ENCODE measurements around the gene CENPH.
"Not testable (repeated sequence)": the region's sequence is repeated elsewhere in the genome, so short reads cannot be mapped to it uniquely, and the experiment has no call there.

Gene CENPH, protein sequence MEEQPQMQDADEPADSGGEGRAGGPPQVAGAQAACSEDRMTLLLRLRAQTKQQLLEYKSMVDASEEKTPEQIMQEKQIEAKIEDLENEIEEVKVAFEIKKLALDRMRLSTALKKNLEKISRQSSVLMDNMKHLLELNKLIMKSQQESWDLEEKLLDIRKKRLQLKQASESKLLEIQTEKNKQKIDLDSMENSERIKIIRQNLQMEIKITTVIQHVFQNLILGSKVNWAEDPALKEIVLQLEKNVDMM

DNA sequence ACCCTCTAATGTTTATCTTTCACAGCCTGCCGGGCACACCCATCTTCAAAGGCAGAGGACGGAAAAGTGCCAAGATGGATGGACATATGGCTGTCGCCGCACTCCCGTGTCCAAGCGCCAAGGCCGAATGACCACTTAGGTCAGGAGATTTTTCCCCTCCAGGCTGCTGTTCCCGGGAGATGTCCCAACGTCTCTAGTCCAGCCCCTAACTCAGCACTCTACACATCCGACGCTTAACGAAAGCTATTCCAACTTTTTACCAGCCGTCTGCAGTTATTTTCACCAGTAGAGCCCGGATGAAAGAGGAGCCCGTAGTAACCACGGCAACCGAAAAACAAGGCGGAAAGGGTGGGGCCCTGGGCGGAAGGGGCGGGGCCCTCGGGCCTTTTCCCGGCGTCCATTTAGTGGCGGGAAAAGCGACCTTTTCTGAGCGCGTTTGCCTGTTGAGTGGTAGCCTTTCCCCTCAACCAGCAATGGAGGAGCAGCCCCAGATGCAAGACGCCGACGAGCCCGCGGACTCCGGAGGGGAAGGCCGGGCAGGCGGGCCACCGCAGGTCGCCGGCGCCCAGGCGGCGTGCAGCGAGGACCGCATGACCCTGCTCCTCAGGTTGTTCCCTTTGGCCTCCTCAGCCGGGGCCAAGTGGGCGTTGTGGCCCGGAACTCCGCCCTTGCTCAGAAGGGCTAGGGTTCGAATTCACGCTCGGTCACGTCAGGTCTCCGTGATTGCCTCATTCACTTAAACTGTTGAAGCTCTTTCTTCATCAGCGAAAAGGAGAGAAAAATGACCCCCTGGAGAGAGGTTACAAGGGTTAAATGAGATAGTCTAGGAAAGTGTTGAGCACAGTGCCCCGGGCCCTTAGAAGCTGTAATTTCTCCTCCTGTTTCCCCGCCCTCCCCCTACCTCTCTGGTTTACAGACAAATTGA is at the start of gene CENPH:
Gene CENPH (plus strand): TSS at position 422 of the 925 bp plus-strand sequence. CDS start 52 bp downstream, at position 474.
- DNase-seq = peak; percentile 89 to 90

DNA sequence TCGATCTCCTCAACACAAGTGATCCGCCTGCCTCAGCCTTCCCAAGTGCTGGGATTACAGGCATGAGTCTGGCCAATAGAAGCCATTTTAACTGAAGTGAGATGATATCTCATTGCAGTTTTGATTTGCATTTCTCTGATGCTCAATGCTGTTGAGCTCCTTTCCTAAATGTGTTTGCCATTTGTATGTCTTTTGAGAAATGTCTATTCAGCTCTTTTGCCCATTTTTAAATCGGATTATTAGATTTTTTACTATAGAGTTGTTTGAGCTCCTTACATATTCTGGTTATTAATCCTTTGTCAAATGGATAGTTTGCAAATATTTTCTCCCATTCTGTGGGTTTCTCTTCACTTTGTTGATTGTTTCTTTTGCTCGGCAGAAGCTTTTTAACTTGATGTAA is 49.1 kb upstream of the CENPH start:
- not testable (repeated sequence) for DNase-seq

DNA sequence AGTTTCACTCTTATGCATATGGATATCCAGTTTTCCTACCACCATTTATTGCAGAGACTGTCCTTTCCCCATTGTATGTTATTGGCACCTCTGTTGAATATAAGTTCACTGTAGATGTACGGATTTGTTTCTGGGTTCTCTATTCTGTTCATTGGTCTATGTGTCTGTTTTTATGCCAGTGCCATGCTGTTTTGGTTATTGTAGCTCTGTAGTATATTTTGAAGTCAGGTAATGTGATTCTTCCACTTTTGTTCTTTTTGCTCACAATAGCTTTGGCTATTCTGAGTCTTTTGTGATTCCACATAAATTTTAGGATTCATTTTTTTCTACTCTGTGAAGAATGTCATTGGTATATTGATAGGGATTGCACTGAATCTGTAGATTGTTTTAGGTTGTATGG is 48.6 kb upstream of the CENPH start:
- DNase-seq = no peak

DNA sequence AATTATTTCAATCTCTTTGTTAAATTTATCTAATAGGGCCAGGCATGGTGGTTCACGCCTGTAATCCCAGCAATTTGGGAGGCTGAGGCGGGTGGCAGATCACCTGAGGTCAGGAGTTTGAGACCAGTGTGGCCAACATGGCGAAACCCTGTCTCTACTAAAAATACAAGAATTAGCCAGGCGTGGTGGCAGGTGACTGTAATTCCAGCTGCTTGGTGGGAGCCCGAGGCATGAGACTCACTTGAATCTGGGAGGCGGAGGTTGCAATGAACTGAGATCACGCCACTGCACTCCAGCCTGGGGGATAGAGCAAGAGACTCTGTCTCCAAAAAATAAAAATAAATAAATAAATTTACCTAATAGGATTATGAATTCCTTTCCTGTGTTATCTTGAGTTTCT is 40.8 kb upstream of the CENPH start:
- not testable (repeated sequence) for DNase-seq

DNA sequence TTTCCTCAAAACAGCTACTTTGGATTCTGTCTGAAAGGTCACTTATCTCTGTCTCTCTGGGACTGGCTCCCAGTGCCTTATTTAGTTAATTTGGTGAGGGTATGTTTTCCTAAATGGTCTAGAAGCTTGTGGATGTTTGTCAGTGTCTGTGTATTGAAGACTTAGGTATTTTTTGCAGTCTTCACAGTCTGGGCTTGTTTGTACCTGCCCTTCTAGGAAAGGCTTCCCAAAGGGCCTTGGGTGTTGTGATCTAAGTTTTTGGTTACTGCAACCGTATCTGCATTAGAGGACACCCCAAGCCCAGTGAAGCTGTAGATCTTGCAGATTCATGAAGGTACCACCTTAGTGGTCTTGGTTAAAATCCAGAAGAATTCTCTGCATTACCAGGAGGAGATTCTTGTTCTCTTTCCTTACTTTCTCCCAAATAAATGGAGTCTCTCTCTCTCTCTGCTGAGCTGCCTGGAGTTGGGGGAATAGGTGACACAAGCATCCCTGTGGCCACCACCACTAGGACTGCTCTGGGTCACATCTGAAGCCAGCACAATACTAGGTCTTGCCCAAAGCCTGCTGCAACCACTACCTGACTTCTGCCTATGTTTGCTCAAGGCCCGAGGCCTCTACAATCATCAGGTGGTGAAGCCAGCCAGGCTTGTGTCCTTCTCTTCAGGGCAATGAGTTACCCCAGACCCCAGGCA is 40.3 kb upstream of the CENPH start:
- DNase-seq = no peak

DNA sequence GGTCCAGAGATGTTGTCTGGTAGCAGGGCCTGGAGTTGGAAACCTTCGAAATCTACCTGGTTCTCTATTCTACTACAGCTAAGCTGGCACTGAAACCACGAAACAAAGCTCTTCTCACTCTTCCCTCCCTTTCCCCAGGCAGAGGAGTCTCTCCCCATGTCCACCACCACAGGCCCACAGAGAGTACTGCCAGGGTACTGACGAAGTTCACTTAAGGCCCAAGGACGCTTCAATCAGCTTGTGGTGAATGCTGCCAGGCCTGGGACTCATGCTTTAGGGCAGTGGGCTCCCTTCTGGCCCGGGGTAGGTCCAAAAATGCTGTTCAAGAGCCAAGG is 39.7 kb upstream of the CENPH start:
- no peak for DNase-seq

DNA sequence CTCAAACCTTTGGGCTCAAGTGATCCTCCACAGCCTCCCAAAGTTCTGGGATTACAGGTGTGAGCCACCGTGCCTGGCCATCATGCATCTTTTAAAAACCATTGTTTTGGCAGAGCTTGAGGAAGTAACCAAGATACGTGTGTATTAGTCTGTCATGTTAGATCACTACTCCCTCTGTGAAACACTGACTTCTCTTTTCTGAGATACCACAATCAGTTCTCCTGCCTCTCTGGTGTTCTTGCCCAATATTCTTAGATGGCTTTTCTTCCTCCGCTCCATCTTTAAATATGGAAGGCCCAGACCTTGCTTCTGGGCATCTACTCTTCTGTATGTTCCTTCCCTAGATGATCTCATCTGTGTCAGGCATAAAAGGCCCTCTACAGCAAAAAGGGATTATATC is 36.7 kb upstream of the CENPH start:
- no peak for DNase-seq

DNA sequence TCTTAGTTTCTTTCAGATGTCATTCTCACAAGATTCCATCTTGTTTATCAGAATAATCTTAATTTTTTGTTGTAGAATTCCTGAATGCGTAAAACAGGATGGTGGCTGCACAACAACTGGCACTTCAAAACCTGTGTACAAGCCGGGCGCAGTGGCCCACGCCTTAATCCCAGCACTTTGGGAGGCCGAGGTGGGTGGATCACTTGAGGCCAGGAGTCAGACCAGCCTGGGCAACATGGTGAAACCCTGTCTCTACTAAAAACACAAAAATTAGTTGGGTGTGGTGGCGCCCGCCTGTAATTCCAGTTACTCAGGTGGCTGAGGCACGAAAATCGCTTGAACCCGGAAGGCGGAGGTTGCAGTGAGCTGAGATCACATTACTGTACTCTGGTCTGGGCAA is 32.9 kb upstream of the CENPH start:
- DNase-seq = no peak

DNA sequence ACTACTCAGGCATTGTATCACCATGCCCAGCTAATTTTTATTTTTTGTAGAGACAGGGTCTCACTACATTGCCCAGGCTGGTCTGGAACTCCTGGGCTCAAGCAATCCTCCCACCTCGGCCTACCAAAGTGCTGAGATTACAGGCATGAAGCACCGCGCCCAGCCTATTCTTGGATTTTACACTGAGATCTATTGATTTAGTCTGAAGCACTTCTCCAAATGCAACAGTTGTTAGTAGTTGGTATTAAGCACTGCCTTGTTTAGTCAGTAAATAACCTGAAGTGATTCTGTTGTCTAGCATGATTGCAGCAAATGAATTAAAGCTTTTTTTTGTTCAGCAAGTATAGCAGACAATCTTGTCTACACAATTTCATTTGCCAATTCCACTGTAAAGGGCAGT is 31.3 kb upstream of the CENPH start:
- DNase-seq = no peak

DNA sequence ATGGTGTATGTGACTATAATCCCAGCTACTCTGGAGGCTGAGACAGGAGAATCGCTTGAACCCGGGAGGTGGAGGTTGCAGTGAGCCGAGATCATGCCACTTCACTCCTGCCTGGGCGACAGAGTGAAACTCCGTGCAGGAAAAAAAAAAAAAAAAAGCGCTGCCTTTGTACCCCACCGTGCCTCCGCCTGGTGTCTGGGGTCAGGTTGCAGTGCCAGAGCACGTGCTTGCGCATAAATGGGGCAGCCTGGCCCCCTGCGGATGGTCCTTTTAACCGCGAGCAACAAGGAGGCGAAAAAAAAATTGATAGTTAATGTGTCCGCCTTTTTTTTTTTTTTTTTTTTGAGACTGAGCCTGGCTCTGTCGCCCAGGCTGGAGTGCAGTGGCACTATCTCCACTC is 28.7 kb upstream of the CENPH start:
- no peak for DNase-seq

DNA sequence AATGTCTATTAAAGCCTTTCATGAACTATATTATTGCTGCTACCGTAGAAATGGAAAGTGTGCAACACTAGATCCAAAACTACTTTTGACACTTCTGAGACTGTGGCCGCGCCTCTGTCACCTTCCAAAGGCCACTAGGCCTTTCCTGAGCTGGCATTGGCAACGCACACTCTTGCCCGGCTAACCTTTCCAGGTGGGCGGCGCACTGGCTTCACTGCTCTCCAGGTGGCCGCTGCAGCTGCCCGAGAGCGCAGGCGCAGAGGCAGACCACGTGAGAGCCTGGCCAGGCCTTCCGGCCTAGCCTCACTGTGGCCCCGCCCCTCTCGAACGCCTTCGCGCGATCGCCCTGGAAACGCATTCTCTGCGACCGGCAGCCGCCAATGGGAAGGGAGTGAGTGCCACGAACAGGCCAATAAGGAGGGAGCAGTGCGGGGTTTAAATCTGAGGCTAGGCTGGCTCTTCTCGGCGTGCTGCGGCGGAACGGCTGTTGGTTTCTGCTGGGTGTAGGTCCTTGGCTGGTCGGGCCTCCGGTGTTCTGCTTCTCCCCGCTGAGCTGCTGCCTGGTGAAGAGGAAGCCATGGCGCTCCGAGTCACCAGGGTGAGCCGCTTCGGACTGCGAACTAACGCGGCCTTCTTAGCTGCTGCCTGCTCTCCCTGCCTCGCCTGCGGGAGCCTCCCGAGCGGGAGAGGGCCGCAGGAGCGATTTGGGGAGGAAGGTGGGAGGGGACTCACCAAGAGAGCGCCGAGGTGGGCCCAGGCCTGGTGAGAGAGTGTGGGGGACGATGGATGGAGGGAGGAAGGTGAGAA is 22.5 kb upstream of the CENPH start, which contains the start of gene CCNB1:
Gene CCNB1 (plus strand): TSS at position 465 of the 807 bp plus-strand sequence. CDS start 113 bp downstream, at position 578.
- DNase-seq = peak; percentile 95 to 98

DNA sequence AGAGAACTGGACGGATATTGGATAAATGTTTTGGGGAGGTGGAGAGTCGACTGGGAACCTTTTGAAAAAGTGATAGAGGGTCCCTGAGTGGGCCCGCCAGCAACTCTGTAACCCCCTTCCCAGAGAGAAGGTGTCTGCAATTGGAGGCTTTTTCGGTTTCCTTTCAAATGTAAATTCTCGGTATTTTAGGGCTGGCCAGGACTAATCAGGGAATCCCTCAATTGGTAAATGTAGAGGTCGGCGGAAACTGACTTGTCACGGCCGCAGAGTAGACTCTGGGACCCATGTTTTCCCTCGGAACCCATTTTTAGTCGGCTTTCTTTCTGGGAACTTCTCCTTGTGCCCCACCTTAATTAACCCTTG is 21.9 kb upstream of the CENPH start:
- DNase-seq = no peak

DNA sequence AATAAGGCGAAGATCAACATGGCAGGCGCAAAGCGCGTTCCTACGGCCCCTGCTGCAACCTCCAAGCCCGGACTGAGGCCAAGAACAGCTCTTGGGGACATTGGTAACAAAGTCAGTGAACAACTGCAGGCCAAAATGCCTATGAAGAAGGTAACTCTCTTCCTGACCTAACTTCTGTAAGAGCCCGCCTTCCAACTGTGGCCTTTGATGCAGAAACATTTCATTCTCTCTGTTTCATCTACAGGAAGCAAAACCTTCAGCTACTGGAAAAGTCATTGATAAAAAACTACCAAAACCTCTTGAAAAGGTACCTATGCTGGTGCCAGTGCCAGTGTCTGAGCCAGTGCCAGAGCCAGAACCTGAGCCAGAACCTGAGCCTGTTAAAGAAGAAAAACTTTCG is 21.5 kb upstream of the CENPH start:
- no peak for DNase-seq

DNA sequence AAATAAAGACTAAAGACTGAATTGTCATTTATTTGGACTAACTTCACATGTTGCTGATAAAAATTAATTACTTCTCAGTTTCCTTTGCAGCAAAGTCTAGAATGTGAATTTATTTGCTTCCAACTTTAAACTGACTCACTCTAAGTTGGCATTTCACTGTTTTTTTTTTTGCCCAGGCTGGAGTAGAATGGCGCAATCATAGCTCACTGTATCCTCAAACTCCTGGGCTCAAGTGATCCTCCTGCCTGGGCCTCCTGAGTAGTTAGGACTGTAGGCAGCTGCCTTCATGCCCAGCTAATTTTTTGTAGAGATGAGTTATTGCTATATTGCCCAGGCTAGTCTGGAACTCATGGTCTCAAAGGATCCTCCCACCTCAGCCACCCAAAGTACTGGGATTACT is 18.9 kb upstream of the CENPH start:
- no peak for DNase-seq

DNA sequence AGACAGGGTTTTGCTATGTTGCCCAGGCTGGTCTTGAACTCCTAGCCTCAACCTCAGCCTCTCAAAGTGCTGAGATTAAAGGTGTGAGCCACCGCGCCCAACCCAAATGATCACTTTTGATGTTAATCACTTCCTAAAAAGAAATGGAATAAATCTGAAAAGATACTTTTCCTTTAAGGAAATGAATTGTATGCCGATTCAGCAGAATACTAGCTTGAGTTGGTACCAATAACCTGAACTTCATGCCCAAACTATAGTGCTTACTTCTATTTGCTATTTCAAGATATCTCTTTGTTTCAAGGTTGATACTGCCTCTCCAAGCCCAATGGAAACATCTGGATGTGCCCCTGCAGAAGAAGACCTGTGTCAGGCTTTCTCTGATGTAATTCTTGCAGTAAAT is 18.4 kb upstream of the CENPH start:
- no peak for DNase-seq

DNA sequence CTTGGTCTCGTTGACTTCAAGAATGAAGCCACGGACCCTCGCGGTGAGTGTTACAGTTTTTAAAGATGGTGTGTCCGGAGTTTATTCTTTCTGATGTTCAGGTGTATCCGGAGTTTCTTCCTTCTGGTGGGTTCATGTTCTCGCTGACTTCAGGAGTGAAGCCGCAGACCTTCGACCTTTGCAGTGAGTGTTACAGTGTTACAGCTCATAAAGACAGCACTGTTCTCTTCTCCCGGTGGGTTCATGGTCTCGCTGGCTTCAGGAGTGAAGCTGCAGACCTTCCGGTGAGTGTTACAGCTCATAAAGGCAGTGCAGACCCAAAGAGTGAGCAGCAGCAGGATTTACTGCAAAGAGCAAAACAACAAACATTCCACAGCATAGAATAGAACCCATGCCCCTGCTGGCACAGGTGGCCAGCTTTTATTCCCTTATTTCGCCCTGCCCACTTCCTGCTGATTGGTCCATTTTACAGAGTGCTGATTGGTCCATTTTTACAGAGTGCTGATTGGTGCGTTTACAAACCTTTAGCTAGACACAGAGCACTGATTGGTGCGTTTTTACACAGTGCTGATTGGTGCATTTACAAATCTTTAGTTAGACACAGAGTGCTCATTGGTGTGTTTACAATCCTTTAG is 7.6 kb upstream of the CENPH start:
- DNase-seq = not testable (repeated sequence)

DNA sequence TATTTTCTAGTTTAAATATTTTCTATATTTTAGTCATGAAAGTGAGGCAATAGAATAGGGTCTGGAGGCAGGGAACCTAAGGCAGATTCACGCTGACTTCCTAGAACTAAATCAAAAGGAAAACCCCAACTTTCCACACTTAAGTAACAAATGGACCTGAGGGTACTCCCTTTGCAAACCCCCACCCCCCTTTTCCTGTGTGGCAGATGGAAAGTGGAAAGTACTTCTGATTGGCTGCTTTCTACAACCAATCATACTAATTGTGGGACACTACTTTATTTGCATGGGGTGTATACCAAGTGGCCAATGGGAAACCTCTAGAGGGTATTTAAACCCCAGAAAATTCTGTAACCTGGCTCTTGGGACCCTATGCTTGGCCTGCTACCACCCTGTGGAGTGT is 4.8 kb upstream of the CENPH start:
- DNase-seq = no peak

DNA sequence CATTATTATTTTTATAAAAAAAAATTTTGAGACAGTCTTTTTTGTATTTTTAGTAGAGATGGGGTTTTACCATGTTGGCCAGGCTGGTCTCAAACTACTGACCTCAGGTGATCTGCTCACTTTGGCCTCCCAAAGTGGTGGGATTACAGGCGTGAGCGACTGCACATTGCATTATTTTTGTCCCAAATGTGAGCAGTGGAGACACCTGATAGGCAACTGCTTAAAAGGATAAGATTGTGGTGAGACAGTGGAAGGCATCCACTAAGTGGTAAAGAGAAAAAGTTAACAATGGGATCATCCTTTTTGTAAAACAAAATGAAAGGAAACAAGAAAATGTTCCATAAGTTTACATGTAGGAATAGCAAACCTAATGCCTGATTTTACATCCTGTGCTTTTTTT is 2.0 kb upstream of the CENPH start:
- no peak for DNase-seq

DNA sequence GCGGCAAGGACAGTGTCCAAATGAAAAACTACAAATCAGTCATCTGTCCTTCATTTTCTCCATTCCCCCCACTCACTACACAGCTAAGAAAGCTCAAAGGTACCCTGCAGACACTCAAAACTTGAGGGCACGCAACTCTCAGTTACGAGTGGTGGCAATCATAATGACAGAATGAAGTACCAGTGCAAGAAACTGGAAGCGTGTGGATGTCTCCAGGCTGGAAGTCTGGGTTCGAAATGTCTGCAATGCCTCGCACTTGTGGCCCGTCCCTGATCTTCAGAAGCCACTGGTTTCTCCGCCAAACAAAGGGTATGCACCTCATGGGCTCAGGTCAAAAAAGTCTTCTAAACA is 597 bp upstream of the CENPH start:
- no peak for DNase-seq

DNA sequence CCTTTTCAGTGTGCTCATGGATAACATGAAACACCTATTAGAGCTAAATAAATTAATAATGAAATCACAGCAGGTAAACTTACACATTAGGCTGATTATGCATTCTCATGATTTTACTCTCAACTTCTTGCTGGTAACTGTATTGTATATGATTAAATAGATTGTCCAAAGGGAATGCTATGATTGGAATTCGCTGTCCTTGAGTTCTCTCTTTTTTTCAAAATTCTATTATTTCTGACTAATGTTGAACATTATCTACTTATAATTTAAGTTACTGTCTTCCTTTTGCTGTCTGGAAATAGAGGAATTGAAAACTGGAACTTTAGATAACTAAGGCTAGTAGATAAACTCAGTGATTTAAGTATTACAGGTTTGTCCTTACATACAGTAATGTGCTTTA is 13.1 kb downstream of the CENPH start:
- no peak for DNase-seq

DNA sequence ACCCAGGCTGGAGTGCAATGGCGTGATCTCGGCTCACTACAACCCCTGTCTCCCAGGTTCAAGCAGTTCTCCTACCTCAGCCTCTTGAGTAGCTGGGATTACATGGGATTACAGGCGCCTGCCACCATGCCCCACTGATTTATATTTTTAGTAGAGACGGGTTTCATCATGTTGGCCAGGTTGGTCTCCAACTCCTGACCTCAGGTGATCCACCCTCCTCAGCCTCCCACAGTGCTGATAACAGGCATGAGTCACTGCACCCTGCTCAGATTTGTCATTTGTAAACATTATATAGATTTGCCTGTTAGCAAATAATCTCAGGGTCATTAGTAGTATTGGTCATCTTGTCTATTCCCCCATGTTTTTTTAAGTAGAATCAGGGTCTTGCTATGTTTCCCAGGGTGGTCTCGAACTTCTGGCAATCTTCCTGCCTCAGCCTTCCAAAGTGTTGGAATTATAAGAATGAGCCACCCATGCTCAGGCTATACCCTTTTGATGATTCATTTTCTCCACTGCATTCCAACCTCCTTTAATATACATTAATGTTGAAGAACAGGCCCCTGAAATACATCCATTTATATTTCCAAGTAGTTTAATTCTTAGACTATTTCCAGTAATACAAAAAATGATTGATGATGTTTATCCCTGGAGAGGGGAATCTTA is 17.3 kb downstream of the CENPH start:
- DNase-seq = no peak

DNA sequence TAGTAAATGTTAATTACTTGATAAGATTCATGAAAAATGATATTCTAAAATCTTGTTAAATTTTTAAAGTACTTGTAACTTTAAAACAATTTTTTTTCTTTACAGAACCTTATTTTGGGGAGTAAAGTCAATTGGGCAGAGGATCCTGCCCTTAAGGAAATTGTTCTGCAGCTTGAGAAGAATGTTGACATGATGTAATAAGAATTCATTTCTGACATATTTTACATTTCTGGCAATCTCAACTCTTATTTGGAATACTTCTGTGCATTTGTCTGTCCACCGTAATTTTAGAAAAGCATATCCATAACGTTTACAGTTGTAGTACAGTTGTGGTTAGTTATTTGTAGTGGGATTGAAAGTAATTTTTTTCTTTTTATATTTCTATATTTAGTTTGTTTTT is 20.2 kb downstream of the CENPH start:
- no peak for DNase-seq

Data from stimulated activated CD4-positive, alpha-beta T cell treated with anti-CD3 and anti-CD28 coated beads, Interleukin-2, amount 100 ng/mL, for 48 hours (primary cell).